Heart right ventricle (tissue), 16 donors: ENCODE measurements around the gene RGS2. TPM values are rescaled to one million over a fixed set of nuclear protein-coding genes. Genes with fewer than 3 reads are reported as not detected.

Source experiments
- ATAC-seq, 8 donors: fragments of 200-7000 bp; cut with Tn5 transposase; one replicate each; pipeline ENCODE4 v1.9.1; 2020; ENCODE audit warnings: mild to moderate bottlenecking in 8 of 8, moderate library complexity in 8 of 8, moderate number of reproducible peaks in 1 of 8
- DNase-seq, 2 donors: peaks; one replicate each; pipeline ENCODE4 v3.0.0-alpha.2; 2020
- H3K27ac ChIP-seq, 10 donors: fragments of 200-600 bp; sonication (generic) in 2 of 10; one replicate each; pipeline versions ENCODE4 v1.5.0 to v1.8.0; 2020 to 2022; ENCODE audit warnings: mild to moderate bottlenecking in 3 of 10
- H3K27me3 ChIP-seq, 7 donors: fragments of 200-600 bp; one replicate each; pipeline ENCODE4 v1.8.0; 2021 to 2022; ENCODE audit warnings: mild to moderate bottlenecking in 2 of 7
- H3K36me3 ChIP-seq, 9 donors: fragments of 200-600 bp; sonication (generic) in 1 of 9; one replicate each; pipeline versions ENCODE4 v1.5.0 to v1.8.0; 2020 to 2022; ENCODE audit warnings: mild to moderate bottlenecking in 2 of 9
- H3K4me1 ChIP-seq, 9 donors: fragments of 200-600 bp; sonication (generic) in 1 of 9; one replicate each; pipeline versions ENCODE4 v1.5.0 to v1.8.0; 2020 to 2022; ENCODE audit warnings: mild to moderate bottlenecking in 4 of 9
- H3K4me3 ChIP-seq, 10 donors: fragments of 200-600 bp; sonication (generic) in 2 of 10; one replicate each; pipeline versions ENCODE4 v1.5.0 to v1.8.0; 2020 to 2022; ENCODE audit warnings: mild to moderate bottlenecking in 7 of 10, moderate library complexity in 2 of 10
- H3K9me3 ChIP-seq, 11 donors: fragments of 200-600 bp in 10 of 11; sonication (generic) in 2 of 11; one replicate each; pipeline versions ENCODE4 v1.5.0 to v1.8.0; 2013 to 2022; ENCODE audit warnings: mild to moderate bottlenecking in 2 of 11, control low read depth in 1 of 11, moderate library complexity in 1 of 11
- WGBS, 2 donors: extraction: QIAGEN DNeasy Blood & Tissue Kit; methylation state at CpG; one replicate each; pipeline ENCODE4 v1.1.7; 2013; ENCODE audit warnings: inconsistent platforms in 1 of 2; 5-methylcytosine and 5-hydroxymethylcytosine counted together
- intact Hi-C, 10 donors: fragments of 100-400 bp; cut with DNase I; formaldehyde crosslinking; loops; one replicate each; pipeline versions ENCODE4 v1.11.1 to v1.14.2; 2022
- polyA plus RNA-seq, 2 donors: library from polyadenylated mRNA; stranded (reverse); fragments of 200-250 nt; gene quantifications; one replicate each; pipeline ENCODE4 v1.2.3, GENCODE V29; 2013
- total RNA-seq, 10 donors: library from RNA; stranded (reverse); fragmentation: NEBNext Ultra II Directional in 3 of 10; extraction: Animal tissue kit (Norgen Biotek cat#: 25700) in 3 of 10; gene quantifications; one replicate each; pipeline versions ENCODE4 v1.2.1 to v1.2.4, GENCODE V29; 2021 to 2023
- TF ChIP-seq, protein P1 (sequence below), 9 donors: fragments of 200-600 bp; sonication (generic) in 2 of 9; IDR thresholded peaks; one replicate each; pipeline versions ENCODE4 v1.5.0 to v1.8.0; 2021 to 2022; ENCODE audit warnings: antibody characterized with exemption in 9 of 9, mild to moderate bottlenecking in 5 of 9, moderate library complexity in 1 of 9
- donor health status: Arrhythmogenic right ventricular cardiomyopathy.
- donor health status: ischemic (EF 13 %, LVEDD 7.1; RV severe dilation, severe dysfunction).
- donor health status: healthy with polysubstance abuse.
- donor health status: DM: no; HTN: yes; CAD: no.
- donor health status: DM: no; HTN: no; CAD: no.
- donor health status: ischemic (EF 25% LVEDD 6.9; RV normal size, moderate dysfunction).
- donor health status: ischemic (EF 25% LVEDD 5.7; RV mildly dilated, moderate dysfunction).
- donor health status: healthy.
- donor health status: DM: yes; HTN: yes; CAD: no.
- donor health status: Ischemic cardiomyopathy.
- donor health status: ischemic (EF 35%, LVEDD 5.7; RV mildly dilated, moderate dysfunction).
- donor health status: nonischemic (EF 11% LVEDD 7.7; RV severe dilation, severe dysfunction).
- donor health status: DM: yes; HTN: yes; CAD: no.
- donor health status: PGD.
- donor health status: ischemic (EF 29% LVEDD 5.4; RV normal size, mild dysfunction).
- donor health status: nonischemic (EF 23%, LVEDD 6.1; RV moderate dilation, normal function).

The RGS2 gene
- total and polyA plus RNA-seq, 12 donors, result 12.2 to 30.8 (median 18.2) TPM

DNA sequence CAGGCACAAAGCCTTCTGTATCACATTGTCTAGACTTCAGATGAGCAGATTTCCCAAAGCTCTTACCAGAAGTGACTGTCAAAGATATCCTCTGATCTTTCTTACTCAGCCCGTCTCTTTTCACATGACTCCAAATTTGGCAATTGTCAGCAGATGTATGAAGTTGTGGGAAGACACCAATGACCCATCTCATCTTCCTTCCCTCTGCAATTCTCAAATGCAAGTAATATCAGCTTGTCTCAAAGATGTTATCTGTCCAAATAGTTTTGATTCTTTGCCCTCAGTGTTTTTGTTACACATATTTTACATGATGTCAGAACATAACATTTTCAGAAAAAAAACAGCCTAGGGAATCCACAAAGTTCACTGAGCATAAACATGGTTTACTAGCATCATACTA is 45.1 kb upstream of the RGS2 start:
- DNase-seq (no peak), ATAC-seq (no peak)
- Histone ChIP-seq H3K9me3 (peaks cover 0 to under 1% (median 0%) of the 10 kb centered on the region in 11 donors), H3K4me1 (peaks cover 0 to 7% (median 0%) of the 10 kb centered on the region in 9 donors), H3K4me3 (no peak overlapping the region), H3K27me3 (no peaks in the 10 kb centered on the region), H3K27ac (no peak overlapping the region), H3K36me3 (no peaks in the 10 kb centered on the region)
- TF ChIP-seq, protein P1, sequence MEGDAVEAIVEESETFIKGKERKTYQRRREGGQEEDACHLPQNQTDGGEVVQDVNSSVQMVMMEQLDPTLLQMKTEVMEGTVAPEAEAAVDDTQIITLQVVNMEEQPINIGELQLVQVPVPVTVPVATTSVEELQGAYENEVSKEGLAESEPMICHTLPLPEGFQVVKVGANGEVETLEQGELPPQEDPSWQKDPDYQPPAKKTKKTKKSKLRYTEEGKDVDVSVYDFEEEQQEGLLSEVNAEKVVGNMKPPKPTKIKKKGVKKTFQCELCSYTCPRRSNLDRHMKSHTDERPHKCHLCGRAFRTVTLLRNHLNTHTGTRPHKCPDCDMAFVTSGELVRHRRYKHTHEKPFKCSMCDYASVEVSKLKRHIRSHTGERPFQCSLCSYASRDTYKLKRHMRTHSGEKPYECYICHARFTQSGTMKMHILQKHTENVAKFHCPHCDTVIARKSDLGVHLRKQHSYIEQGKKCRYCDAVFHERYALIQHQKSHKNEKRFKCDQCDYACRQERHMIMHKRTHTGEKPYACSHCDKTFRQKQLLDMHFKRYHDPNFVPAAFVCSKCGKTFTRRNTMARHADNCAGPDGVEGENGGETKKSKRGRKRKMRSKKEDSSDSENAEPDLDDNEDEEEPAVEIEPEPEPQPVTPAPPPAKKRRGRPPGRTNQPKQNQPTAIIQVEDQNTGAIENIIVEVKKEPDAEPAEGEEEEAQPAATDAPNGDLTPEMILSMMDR (IDR thresholded peaks at IDR 0.05), result no peak
- 26 to 33% methylated on average over 1 of the region's 1 CpG for WGBS, 2 donors
- intact Hi-C loops, result no loop called here

DNA sequence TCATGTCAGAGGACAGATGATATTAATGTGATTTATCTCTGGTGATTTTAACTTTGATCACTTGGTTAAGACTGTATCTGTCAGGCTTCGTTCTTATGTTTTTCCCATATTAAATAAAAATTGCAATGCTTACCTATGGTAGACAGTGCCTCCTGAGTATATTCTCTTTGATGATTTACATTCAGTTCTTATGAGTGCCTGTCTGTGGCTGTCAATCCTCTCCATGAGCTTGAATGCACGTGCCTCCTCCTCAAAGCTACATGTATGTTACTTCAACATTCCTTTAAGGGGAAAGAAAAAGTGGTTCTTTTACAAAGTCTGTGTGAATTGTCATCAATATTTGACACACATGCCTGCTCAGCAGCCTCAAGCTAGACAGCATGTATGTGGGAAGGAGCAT is 44.2 kb upstream of the RGS2 start:
- ATAC-seq (no peak), DNase-seq (no peak)
- Histone ChIP-seq H3K4me3 (no peak overlapping the region), H3K27ac (no peak overlapping the region), H3K27me3 (no peaks in the 10 kb centered on the region), H3K9me3 (no peaks in the 10 kb centered on the region), H3K4me1 (peaks cover 0 to 7% (median 0%) of the 10 kb centered on the region in 9 donors), H3K36me3 (no peaks in the 10 kb centered on the region)
- 84 to 89% methylated on average over 2 of the region's 2 CpGs for WGBS, 2 donors
- TF ChIP-seq, protein P1 (IDR thresholded peaks at IDR 0.05), result no peak
- intact Hi-C loops, result no loop called here

DNA sequence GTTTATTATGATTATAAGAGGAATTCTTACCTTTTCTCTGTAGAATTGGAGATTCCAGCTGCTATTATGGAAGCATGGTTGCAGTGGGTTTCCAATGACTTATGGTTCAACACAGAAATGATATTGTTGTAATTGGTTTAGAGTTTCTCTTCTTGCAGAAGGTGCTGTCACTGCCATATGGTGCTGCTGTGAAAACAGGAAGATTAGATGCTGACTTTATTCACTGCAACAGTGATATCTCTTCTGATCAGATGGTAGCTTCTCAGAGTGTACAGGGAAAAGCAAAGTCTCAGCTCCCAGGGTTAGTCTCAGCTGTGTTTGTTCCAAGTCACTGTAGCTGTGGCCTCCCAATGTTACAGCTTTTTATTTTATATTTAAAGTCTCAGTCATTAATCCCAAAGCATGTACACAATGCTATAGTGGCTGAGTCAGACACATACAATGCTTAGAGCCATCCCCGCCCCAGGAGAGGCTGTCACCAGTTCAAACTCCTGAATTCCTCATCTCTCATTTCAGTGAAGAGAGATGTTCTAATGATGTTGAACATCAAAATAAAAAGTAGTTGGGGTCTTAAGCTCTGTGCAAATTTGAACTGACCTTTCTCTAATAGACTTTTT is 42.7 kb upstream of the RGS2 start:
- intact Hi-C loops, result no loop called here
- Histone ChIP-seq H3K36me3 (no peaks in the 10 kb centered on the region), H3K27me3 (no peaks in the 10 kb centered on the region), H3K9me3 (no peaks in the 10 kb centered on the region), H3K27ac (no peak overlapping the region), H3K4me3 (no peak overlapping the region), H3K4me1 (peaks cover 0 to 7% (median 0%) of the 10 kb centered on the region in 9 donors)
- ATAC-seq (no peak), DNase-seq (no peak)
- TF ChIP-seq, protein P1 (IDR thresholded peaks at IDR 0.05), result no peak
- 89 to 96% methylated on average over 1 of the region's 1 CpG for WGBS, 2 donors

DNA sequence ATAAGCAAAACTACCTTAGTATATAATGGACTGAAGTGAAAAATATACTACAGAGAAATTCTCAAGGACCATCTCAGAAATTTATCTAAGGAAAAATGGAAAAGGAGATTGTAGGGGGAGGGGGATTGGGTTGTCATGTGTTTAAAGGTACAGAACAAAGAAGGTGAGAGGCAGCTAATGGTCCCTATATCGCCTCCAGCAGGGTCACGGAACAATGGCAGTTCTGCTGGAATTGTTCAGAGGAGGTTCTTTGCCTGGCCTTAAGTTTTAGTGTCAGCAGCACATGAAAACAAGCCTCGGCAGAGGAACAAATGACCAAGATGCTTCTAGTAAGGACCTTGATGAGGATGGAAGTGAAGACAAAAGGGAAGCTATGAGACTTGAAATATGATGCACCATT is 42.0 kb upstream of the RGS2 start:
- Histone ChIP-seq H3K4me3 (no peak overlapping the region), H3K9me3 (no peaks in the 10 kb centered on the region), H3K36me3 (no peaks in the 10 kb centered on the region), H3K4me1 (peaks cover 0 to 7% (median 0%) of the 10 kb centered on the region in 9 donors), H3K27ac (no peak overlapping the region), H3K27me3 (no peaks in the 10 kb centered on the region)
- intact Hi-C loops, result no loop called here
- TF ChIP-seq, protein P1 (IDR thresholded peaks at IDR 0.05), result no peak
- ATAC-seq, result no peak
- no peak for DNase-seq
- WGBS, 2 donors, result 70 to 87% methylated on average over 3 of the region's 3 CpGs
